HG03039 (cell line): ENCODE measurements around the gene PTGDS.

Experiments used
- ATAC-seq: cut with Tn5 transposase; IDR thresholded peaks from one replicate; pipeline ENCODE4 v1.9.1; 2021; ENCODE audit warnings: mild to moderate bottlenecking, moderate library complexity; ENCODE audit not compliant: unreplicated experiment

PTGDS gene

DNA sequence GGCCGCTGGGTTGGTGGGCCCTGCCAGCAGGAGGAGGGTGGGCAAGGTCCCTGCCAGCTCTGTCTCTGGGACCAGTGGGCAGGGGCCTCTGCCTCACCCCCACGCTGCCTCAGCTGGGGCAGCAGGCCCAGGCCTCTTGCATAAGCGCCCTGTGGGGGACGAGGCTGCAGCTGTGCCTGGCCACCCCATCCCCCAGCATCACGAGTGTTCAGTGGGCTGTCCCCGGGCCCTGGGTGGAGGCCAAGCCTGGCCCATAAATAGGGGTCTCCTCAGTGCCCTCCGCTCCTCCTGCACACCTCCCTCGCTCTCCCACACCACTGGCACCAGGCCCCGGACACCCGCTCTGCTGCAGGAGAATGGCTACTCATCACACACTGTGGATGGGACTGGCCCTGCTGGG, at the start of gene PTGDS:
Gene PTGDS (plus strand): TSS at position 282 of the 400 bp plus-strand sequence. CDS start 75 bp downstream, at position 357.
- ATAC-seq = no peak

DNA sequence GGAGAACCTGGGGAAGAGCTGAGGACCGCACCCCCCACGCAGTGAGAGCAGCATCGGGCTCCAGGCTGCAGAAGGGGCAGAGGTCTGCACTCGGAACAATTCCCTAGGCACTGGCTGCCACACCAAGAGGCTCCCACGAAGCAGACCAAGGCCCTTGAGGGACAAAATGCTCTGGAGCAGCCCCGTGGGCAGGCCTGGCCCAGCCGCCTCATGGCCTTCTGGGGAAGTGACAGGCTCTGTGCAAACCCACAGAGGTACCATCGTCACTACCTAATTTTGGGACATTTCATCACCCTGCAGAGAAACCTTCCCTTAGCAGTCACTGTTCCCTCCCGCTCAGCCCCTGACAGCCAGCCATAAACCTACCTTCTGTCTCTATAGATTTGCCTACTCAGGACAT, 48.7 kb upstream of the PTGDS start:
- ATAC-seq = no peak

- no peak for ATAC-seq
Observed at GRCh38 chr9:136930014-136930413, 47.3 kb upstream of the PTGDS start.

DNA sequence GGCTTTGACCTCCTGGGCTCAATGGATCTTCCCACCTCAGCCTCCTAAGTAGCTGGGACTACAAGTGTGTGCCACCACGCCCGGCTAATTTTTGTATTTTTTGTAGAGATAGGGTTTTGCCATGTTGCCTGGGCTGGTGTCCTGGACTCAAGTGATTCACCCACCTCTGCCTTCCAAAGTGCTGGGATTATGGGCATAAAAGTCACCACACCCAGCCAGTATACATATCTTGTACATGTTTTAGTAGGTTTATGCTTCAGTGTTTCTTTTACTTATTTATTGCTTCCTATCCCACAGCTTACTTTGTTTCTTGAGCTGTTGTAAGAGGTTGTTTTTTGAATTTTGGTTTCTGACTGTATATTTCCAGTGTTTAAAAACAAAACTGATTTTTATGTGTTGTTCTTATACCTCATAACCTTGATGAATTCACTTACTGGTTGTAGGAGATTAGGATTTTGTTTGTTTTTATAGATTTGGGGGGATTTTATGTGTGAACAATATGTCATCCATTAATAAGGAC, 45.6 kb upstream of the PTGDS start:
- ATAC-seq = no peak

GRCh38 chr9:136934277-136934676, 43.0 kb upstream of the PTGDS start:
- no peak for ATAC-seq

GRCh38 chr9:136935651-136936050, 41.7 kb upstream of the PTGDS start:
- no peak for ATAC-seq

- ATAC-seq = no peak
Observed at GRCh38 chr9:136936645-136937170, 40.6 kb upstream of the PTGDS start.

- ATAC-seq = no peak
Observed at GRCh38 chr9:136937186-136938001, 39.9 kb upstream of the PTGDS start.

GRCh38 chr9:136939431-136939995, 37.8 kb upstream of the PTGDS start:
- ATAC-seq = no peak

DNA sequence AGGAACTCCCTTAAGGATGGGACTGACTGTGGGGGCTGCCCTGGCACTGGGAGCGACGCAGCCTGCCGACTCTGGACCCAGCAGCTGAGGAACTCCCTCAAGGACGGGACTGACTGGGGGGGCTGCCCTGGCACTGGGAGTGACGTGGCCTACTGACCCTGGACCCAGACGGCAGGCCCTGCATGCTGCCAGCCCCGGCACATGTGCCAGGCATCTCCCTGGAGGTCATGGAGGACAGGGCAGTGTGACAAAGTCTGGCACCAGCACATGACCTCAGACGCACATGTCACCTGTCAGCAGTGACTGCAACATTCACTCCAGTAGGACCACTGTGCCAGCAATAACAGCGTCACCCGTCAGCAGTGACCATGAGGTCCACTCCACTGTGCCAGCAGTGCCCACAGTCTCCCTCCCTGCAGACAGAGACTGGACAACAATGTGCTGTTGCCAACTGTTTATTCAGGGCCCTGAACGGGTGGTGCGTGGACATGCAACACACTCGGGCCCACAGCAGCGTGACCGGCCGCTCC, 37.2 kb upstream of the PTGDS start:
- ATAC-seq = no peak

DNA sequence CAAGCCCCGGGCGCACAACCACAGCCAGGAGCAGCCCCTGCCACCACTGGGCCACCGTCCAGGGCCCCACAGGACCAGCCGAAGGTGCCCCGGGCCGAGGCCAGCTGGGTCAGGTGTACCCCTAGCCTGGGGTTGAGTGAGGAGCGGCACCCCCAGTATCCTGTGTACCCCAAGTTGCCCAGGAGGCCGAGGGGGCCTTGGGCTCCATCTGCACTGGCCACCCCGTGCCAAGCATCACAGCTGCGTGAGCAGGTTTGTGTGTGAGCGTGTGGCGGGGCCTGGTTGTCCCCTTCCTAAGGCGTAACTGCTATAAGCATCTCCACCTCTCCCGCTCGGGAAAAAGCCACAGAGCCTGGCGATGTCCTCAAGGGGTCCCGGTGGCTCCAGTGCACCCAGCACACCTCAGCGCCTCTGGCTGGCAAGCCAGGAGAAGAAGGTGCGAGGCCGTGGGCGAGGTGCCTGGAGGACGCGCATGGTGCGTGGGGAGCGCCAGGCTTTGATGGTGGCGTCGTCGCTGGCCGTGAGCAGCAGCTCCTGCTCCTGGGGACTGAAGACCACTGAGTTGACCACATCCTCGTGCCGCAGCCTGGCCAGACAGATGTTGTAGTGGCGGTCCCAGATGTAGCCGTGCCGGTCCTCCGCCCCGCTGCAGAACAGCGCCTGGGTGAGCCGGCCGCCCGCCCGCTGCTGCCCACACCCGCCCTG, 36.6 kb upstream of the PTGDS start:
- no peak for ATAC-seq

DNA sequence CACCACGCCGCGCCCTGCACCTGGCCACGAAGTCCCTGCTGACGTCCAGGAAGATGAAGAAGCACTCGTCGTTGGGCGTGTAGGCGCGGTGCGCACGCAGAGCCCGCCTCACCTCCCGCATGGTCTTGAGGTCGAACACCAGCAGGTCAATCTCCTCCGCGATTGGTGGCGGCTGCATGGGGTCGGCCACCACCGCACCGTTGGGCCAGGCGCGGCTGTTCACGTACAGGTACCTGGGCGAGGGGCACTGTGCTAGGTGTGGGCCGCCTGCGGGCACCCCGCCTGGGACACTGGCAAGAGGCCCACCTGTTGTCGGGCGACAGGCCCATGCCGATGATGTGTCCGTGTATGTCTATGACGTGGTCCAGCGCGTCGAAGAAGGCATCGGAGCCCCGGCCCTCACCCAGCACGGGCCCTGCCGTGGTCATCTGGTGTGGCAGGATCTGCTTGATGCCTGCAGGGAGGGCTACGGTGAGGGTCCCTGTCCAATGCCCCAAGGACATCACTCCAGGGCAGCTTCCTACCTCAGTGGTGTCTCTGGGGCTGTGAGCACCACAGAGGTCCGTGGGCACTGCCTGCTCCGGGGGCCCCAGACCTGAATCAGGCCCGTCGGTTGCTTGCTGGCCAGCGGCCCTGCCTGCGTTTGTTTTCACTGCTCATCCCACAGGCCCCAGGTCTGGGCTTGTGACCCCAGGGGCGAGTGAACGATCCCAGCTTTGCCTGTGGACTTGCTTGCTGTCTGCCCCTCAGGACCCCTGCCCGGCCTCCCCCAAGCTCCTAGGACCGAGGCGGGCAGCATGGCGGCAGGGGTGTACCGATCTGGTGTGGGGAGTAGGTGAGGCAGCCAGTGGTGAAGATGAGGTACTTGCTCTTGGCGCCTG, 35.8 kb upstream of the PTGDS start:
- ATAC-seq = no peak

DNA sequence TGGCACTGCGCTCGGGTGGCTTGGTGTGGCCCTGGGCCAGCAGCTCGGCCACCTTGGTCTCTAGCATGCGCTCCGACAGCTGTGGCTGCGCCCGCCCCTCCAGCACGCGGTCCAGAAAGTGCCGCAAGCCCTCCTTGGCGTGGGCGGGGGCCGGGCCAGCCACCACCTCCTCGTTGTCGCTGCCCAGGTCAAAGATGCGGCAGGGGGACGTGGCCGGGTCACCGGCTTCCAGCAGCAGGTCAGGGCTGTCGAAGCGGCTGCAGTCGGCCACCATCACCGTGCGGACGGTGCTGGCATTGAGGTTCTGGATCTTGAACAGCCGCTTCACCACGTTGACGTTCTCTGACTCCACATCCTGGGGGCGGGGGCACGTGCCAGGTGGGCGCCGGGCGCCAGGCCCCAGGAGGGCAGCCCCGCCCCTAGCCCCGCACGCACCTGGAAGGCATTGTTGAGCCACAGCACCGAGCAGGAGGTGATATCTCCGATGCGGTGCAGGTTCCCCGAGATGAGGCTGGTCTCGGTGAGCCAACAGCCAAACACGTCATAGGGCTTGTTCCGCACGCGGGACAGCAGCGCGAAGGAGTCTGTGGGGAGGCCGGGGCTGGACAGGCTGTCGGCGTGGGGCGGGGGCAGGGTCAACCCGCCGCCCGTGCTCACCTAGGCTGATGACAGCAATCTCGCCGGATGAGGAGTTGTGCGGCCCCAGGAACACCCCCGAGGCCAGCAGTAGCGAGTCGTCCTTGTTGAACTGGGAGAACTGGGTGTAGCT, 35.0 kb upstream of the PTGDS start:
- ATAC-seq = no peak

DNA sequence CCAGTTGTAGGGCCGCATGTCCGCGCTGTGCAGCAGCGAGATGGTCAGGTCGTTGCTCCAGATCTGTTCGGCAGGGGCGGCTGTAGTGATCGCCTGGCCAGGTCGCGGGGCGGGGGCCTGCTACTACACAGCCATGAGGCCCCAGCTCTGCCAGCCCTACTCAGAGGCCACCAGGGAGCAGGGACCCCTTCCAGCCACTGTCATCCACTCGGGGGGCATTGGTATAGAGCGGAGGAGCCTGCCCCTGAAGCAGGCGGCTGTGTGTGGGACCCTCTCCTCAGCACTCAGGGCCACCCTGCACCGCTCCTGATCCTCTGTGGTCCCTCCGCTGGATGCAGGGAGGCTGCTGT, 34.4 kb upstream of the PTGDS start:
- no peak for ATAC-seq

DNA sequence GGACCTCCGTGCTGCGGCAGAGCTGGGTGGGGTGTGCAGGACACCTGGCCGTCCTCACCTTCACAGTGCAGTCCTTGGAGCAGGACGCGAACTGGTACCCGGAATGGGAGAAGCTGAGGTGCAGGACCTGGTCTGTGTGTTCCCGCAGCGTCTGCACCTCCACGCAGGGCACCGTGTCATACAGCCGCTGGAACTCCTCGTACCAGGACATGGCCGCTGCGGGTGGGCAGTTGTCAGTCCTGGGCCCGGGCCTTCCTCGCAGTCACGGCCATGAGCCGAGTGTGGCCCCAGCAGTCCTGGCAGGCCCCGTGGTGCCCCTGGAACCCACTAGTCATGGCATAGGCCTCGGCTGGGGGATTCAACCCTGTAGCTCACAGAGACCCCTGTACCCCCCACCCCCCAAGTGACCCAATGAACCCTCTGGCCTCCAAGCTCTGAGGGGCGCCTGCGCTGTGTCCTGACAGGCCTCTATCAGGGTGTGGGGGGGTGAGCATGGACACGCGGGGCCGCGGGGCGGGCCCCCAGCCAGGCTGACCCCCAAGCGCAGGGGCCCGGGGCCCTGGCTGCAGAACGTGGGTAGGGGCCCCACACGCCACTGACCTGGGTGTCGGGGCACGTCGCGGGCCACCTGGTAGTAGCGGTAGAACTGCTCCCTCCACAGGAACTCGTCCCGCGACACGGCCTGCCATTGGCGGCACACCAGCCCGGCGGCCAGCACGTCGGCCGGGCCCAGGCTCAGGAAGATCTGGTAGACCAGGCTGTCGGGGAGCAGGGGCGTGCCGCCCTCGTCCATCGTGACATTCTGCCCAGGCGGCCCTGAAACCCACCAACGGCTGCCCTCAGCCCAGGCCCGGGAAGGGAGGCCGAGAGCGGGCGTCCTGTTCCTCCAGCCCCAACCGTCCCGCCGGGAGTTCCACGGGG, 33.8 kb upstream of the PTGDS start:
- peak; percentile 11 for ATAC-seq

GRCh38 chr9:136944212-136944518, 33.1 kb upstream of the PTGDS start:
- ATAC-seq = peak; percentile 19

DNA sequence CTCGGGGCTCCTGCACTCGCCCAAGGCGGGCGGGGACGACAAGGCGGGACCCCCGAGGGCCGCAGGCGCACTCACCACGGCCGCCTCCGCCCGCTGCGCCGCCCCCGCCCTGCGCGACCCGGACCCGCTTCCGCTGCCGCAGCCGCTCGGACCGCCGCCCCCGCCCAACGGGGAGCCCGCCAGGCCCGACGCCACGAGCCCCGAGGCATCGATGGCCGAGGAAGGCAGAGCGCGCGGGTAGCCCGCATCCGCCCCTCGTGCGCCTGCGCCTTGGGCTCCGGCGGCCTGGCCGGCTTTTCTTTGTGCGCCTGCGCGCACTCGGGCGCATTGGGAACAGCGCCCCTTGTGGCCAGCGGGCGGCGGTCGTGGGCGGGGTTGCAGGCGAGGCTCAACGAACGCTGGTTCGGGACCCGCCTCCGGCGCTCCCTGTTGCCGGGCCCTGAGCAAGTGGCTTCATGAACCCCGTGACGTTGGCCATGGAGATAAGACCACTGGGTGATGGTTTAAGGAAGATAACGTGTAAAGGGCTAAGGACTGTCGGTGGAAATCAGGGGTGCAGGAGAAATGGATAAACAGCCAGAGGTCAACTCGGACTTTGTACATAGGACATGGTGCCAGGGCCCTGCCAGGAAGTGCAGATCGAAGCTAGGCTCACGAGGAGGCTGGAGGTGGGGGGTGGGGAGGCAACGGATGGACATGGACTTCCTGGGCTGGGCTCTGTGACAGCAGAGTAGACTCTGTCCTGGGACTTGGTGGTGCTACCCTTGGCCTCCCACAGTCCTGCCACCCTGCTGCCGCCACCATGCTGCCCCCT, 32.6 kb upstream of the PTGDS start, which contains the start of the genes C8G and FBXW5:
Gene C8G (plus strand): TSS at position 725 of the 814 bp plus-strand sequence. CDS start 78 bp downstream, at position 803.
Gene FBXW5 (minus strand): TSS at position 220 of the 814 bp plus-strand sequence. CDS start 655 bp downstream, outside the sequence.
- ATAC-seq = peak; percentile 76
